Activated CD8-positive, alpha-beta T cell treated with anti-CD3 and anti-CD28 coated beads for 36 hours (primary cell): ENCODE results near the gene RFESD. TPM values are rescaled to one million over a fixed set of nuclear protein-coding genes. Genes with fewer than 3 reads are reported as not detected.

Experiments
- ATAC-seq: fragments of 200-7000 bp; cut with Tn5 transposase; one replicate; pipeline ENCODE4 v1.10.0; 2021; ENCODE audit warnings: mild to moderate bottlenecking, moderate library complexity
- CTCF ChIA-PET: fragments of 350-600 bp; sonication (Branson Sonifier 250); formaldehyde crosslinking; loops from one replicate; lab custom pipeline; 2021; ENCODE audit warnings: antibody characterized with exemption; lab: Charles Lee
- POLR2A ChIA-PET: fragments of 350-600 bp; sonication (Branson Sonifier 250); formaldehyde crosslinking; loops from one replicate; lab custom pipeline; 2021; ENCODE audit warnings: antibody characterized with exemption; lab: Charles Lee
- DNase-seq: peaks from one replicate; pipeline ENCODE4 v3.0.0-alpha.2; 2020
- H3K27ac Mint-ChIP-seq: one replicate; pipeline ENCODE4 v1.8.0; 2021; ENCODE audit warnings: mild to moderate bottlenecking, mixed read lengths
- H3K27me3 Mint-ChIP-seq: one replicate; pipeline ENCODE4 v1.8.0; 2021; ENCODE audit warnings: mixed read lengths
- H3K36me3 Mint-ChIP-seq: one replicate; pipeline ENCODE4 v1.8.0; 2021; ENCODE audit warnings: low read depth, mixed read lengths
- H3K4me1 Mint-ChIP-seq: one replicate; pipeline ENCODE4 v1.8.0; 2021; ENCODE audit warnings: low read depth, mixed read lengths
- H3K4me3 Mint-ChIP-seq: one replicate; pipeline ENCODE4 v1.8.0; 2021; ENCODE audit warnings: mild to moderate bottlenecking, moderate library complexity, mixed read lengths
- H3K9me3 Mint-ChIP-seq: one replicate; pipeline ENCODE4 v1.8.0; 2021; ENCODE audit warnings: mixed read lengths
- intact Hi-C: fragments of 100-400 bp; cut with micrococcal nuclease; formaldehyde crosslinking; loops from one replicate; pipeline ENCODE4 v1.10.0; 2022
- total RNA-seq, 2 experiments: library from RNA; stranded (reverse); gene quantifications; one replicate each; pipeline ENCODE4 v1.2.3, GENCODE V29; 2021
- TF ChIP-seq, protein P1 (sequence below): fragments of 200-600 bp; IDR thresholded peaks from one replicate; pipeline ENCODE4 v1.8.0; 2022; ENCODE audit warnings: antibody characterized with exemption, mild to moderate bottlenecking

RFESD gene
- total RNA-seq, 2 experiments from 2014 or later, result 9.2 to 9.8 TPM

DNA sequence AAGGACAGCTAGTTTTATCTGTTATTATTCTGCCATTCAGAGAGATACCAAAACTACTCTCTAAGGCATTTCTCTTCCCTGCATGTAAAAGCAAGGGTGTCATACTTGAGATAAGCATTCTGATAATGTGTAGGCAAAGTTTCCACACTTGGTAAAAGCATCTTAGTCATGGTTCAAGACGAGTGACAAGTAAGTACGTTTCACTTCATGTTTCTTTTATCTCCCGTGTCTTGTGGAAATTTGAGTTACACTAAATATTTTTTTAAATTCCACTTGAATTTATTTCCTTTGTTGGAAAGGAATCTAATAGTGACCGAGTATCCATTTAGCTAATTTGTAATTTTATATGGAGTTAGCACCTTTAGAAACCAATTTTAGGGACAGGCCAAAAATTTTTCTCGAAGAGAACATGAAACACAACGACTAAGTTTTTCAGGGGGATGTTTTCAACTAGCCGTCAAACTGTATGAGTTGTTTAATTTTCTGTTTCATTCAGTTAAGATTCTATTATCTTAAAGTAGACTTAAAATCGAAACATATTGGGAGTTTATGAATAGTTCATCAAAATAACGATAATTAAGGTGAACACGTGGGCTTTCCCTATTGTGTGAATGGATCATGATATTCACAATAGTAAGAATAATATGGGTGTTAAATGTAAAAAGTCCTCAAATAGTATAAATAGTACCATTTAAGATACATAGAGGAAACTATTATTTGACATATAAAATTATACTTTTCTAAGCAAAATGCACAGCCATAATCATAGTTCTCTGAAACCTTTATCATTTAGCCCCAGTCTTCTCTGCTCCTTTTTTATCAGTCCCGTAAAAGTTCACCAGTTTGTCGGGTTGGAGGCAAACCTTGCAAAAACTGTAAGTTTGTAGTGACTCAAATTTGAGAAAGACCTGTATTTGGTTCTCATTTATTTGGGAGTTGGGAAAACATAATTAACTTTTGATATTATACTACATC, 1.6 kb downstream of the RFESD start:
- Mint-ChIP-seq H3K27ac (peak overlapping the region; percentile 77), H3K9me3 (no peaks in the 10 kb centered on the region), H3K27me3 (no peaks in the 10 kb centered on the region), H3K4me1 (peaks cover 36% of the 10 kb centered on the region), H3K4me3 (peak overlapping the region; percentile 57), H3K36me3 (no peaks in the 10 kb centered on the region)
- intact Hi-C loops, result loop anchor here (2.0 to 5.0 kb wide), 2 partner anchors 113 to 174 kb away; partner anchors contain the start of gene GLRX
- DNase-seq (no peak), ATAC-seq (peak; percentile 17)
- CTCF ChIA-PET, result interaction anchor here (1.4 to 9.2 kb wide), 5 partner anchors 16 to 136 kb away, joined by 3 to 88 read pairs (median 10); no protein-coding TSS in a partner anchor
- TF ChIP-seq, protein P1, sequence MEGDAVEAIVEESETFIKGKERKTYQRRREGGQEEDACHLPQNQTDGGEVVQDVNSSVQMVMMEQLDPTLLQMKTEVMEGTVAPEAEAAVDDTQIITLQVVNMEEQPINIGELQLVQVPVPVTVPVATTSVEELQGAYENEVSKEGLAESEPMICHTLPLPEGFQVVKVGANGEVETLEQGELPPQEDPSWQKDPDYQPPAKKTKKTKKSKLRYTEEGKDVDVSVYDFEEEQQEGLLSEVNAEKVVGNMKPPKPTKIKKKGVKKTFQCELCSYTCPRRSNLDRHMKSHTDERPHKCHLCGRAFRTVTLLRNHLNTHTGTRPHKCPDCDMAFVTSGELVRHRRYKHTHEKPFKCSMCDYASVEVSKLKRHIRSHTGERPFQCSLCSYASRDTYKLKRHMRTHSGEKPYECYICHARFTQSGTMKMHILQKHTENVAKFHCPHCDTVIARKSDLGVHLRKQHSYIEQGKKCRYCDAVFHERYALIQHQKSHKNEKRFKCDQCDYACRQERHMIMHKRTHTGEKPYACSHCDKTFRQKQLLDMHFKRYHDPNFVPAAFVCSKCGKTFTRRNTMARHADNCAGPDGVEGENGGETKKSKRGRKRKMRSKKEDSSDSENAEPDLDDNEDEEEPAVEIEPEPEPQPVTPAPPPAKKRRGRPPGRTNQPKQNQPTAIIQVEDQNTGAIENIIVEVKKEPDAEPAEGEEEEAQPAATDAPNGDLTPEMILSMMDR, result no peak
- POLR2A ChIA-PET, result interaction anchor here (0.9 to 2.0 kb wide), 4 partner anchors 16 to 191 kb away, joined by 3 to 5 read pairs (median 4); partner anchors contain the start of gene GLRX

DNA sequence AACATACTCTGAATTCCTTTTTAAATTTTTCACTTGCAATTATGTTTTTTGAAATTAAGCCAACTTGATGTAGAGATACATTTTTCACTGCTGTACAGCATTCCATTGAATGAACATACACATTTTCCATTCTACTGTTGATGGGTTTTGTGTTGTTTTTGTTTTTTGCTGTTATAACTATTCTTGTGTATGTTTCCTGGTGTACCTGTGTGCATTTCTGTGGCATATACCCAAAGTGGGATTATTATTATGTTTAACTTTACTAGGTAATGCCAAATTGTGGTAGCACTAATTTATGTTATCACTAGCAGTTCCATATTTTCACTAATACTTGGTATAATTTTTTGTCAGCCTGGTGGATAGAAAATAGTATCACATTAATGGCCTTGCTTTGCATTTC, 2.7 kb downstream of the RFESD start:
- no peaks in the 10 kb centered on the region for H3K27me3 Mint-ChIP-seq
- TF ChIP-seq, protein P1, result no peak
- H3K27ac Mint-ChIP-seq, result no peak overlapping the region
- DNase-seq (no peak), ATAC-seq (no peak)
- no peak overlapping the region for H3K4me3 Mint-ChIP-seq
- intact Hi-C loops, result loop anchor here (5.0 kb wide), 1 partner anchor 173 kb away; the partner anchor contains the start of gene GLRX
- POLR2A ChIA-PET, result no interaction called here
- H3K36me3 Mint-ChIP-seq, result no peaks in the 10 kb centered on the region
- peaks cover 31% of the 10 kb centered on the region for H3K4me1 Mint-ChIP-seq
- no peaks in the 10 kb centered on the region for H3K9me3 Mint-ChIP-seq
- CTCF ChIA-PET, result no interaction called here

DNA sequence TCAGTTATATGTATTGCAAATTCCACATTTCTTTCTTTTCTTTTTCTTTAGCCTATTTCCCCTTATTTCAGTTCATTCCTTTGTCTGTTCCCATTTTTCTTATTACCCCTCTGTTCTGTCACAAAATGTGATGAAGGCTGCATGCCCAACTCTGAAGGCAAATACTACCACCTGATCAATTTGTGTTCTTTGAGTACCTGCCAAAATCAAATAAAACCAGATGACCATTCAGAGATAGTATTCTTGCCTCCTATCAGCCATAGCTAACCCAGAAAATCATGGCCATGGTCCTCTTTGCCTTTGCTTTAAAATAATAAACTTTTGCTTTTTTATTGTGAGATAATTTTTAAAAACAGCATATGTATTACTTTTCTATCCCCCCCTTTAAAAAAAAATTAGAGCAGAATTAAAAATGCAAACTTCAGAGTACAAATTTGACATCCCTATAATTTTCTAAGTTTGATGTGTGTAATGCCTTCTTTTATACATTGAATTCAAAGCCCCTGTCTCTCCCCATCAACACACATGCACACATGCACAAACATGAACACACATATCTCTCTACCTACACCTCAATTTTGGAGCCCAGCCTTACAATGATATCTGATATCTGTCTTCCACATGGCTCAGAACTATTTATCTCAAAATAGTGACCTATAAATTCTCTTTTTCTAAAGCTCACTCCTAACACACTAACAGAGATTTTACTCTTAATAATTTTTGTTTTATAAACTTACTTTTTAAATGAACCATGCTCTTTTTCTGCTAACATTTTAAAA, 3.5 kb downstream of the RFESD start:
- H3K27ac Mint-ChIP-seq, result no peak overlapping the region
- H3K36me3 Mint-ChIP-seq, result no peaks in the 10 kb centered on the region
- POLR2A ChIA-PET, result interaction anchor here (1.0 kb wide), 1 partner anchor 12 kb away, joined by 3 read pairs; no protein-coding TSS in a partner anchor
- intact Hi-C loops, result loop anchor here (5.0 kb wide), 1 partner anchor 172 kb away; the partner anchor contains the start of gene GLRX
- DNase-seq (no peak), ATAC-seq (no peak)
- no peaks in the 10 kb centered on the region for H3K9me3 Mint-ChIP-seq
- H3K4me1 Mint-ChIP-seq, result peaks cover 27% of the 10 kb centered on the region
- TF ChIP-seq, protein P1, result no peak
- H3K4me3 Mint-ChIP-seq, result no peak overlapping the region
- CTCF ChIA-PET, result interaction anchor here (1.3 to 6.5 kb wide), 3 partner anchors 14 to 194 kb away, joined by 3 to 47 read pairs (median 4); no protein-coding TSS in a partner anchor
- no peaks in the 10 kb centered on the region for H3K27me3 Mint-ChIP-seq

DNA sequence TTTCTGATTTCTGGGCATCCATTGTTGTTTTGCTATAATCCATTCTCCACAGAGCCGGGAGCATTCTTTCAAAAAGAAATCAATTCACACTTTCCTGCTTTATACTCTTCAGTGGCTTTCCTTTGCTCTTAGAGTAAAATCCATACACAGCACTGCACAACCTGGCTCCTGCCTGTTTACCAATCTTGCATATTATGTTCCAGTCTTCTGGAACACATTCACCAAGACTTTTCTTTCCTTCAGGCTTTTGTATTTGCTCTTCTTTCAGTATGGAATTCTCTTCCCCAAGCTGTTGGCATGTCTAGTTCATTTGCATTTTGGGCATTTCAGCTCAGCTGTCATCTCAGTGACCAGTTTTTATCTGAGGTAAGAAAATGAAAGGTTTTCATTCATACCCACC, 6.3 kb downstream of the RFESD start:
- TF ChIP-seq, protein P1, result no peak
- Mint-ChIP-seq H3K4me3 (no peak overlapping the region), H3K4me1 (peaks cover 18% of the 10 kb centered on the region), H3K27ac (no peak overlapping the region), H3K27me3 (no peaks in the 10 kb centered on the region), H3K9me3 (no peaks in the 10 kb centered on the region), H3K36me3 (no peaks in the 10 kb centered on the region)
- DNase-seq (no peak), ATAC-seq (no peak)
- intact Hi-C loops, result no loop called here
- ChIA-PET CTCF (interaction anchor here (0.9 to 6.5 kb wide), 3 partner anchors 11 to 128 kb away, joined by 3 to 47 read pairs (median 7); no protein-coding TSS in a partner anchor), POLR2A (no interaction called here)
